OCI-LY7 (cell line): Measurements from ENCODE around the gene GFPT1.

Source experiments
- EZH2phosphoT487 ChIP-seq: fragments of 200-600 bp; sonication (generic); IDR thresholded peaks from 2 replicates; pipeline ENCODE4 v1.6.1; 2018; ENCODE audit warnings: low read depth, borderline replicate concordance, mild to moderate bottlenecking, mixed run types, antibody characterized with exemption, low read length, moderate library complexity, mixed read lengths
- TF ChIP-seq, protein P1 (sequence below): fragments of 200-600 bp; sonication (generic); conservative IDR thresholded peaks from 2 replicates; pipeline ENCODE4 v1.5.1; 2014; ENCODE audit warnings: mild to moderate bottlenecking, antibody characterized with exemption, low read length, moderate library complexity, mixed read lengths

DNA sequence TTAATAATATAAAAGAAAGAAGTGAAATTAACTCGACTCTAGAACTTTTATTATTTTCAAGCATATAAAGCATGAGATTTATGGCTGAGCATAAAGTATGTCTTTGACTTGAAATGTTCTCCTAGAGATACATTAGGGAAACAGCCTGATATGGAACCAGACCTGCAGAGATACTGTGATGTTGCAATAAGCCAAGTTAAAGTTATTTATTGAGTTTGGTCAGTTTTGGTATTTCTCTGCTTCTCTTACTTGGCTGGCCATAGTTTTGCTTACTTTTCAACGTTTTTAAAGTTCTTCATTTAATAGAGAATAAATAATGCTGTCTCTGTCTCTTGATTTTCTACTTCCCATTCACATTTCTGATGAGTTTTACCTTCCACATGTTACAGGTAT, 76.0 kb downstream of the GFPT1 start:
- TF ChIP-seq, protein P1, sequence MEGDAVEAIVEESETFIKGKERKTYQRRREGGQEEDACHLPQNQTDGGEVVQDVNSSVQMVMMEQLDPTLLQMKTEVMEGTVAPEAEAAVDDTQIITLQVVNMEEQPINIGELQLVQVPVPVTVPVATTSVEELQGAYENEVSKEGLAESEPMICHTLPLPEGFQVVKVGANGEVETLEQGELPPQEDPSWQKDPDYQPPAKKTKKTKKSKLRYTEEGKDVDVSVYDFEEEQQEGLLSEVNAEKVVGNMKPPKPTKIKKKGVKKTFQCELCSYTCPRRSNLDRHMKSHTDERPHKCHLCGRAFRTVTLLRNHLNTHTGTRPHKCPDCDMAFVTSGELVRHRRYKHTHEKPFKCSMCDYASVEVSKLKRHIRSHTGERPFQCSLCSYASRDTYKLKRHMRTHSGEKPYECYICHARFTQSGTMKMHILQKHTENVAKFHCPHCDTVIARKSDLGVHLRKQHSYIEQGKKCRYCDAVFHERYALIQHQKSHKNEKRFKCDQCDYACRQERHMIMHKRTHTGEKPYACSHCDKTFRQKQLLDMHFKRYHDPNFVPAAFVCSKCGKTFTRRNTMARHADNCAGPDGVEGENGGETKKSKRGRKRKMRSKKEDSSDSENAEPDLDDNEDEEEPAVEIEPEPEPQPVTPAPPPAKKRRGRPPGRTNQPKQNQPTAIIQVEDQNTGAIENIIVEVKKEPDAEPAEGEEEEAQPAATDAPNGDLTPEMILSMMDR = no peak
- no peak for TF ChIP-seq EZH2phosphoT487
